Right lobe of liver (tissue), 4 donors: ENCODE results near the gene PDE6A.

Source experiments
- CTCF ChIP-seq, 4 donors: fragments of 200-600 bp in 3 of 4; fragments of 450-650 bp in 1 of 4; IDR thresholded peaks; one replicate each; pipeline versions ENCODE4 v1.5.1 to v1.8.0; 2016 to 2022; ENCODE audit warnings: antibody characterized with exemption in 4 of 4, mild to moderate bottlenecking in 2 of 4
- POLR2A ChIP-seq: fragments of 450-650 bp; IDR thresholded peaks from one replicate; pipeline ENCODE4 v1.6.1; 2017; ENCODE audit warnings: antibody characterized with exemption, mild to moderate bottlenecking
- donor health status: DM: no; HTN: no; CAD: no.
- donor health status: DM: no; HTN: no; CAD: no.
- donor health status: DM: no; HTN: yes; CAD: no.

GRCh38 chr5:149912226-149912871 is 32.2 kb downstream of the PDE6A start:
- TF ChIP-seq CTCF (IDR thresholded peaks at IDR 0.05), result no peak
- no peak for TF ChIP-seq POLR2A
